Activated CD4-positive, alpha-beta T cell treated with anti-CD3 and anti-CD28 coated beads, Interleukin-2, amount 10 ng/mL, durations not matched to agents 7 days and 5 days (primary cell): Measurements from ENCODE around the gene SH3RF3. TPM values are rescaled to one million over a fixed set of nuclear protein-coding genes. Genes with fewer than 3 reads are reported as not detected.

Source experiments
- CTCF ChIA-PET: fragments of 350-600 bp; sonication (Branson Sonifier 250); formaldehyde crosslinking; loops from one replicate; lab custom pipeline; 2021; ENCODE audit warnings: antibody characterized with exemption; lab: Charles Lee
- POLR2A ChIA-PET: fragments of 350-600 bp; sonication (Branson Sonifier 250); formaldehyde crosslinking; loops from one replicate; lab custom pipeline; 2021; ENCODE audit warnings: antibody characterized with exemption; lab: Charles Lee
- DNase-seq: peaks from one replicate; pipeline ENCODE4 v3.0.0-alpha.2; 2020
- H3K27ac Mint-ChIP-seq: one replicate; pipeline ENCODE4 v1.8.0; 2021; ENCODE audit warnings: mild to moderate bottlenecking, moderate library complexity, mixed read lengths
- H3K27me3 Mint-ChIP-seq: one replicate; pipeline ENCODE4 v1.8.0; 2021; ENCODE audit warnings: mixed read lengths
- H3K36me3 Mint-ChIP-seq: one replicate; pipeline ENCODE4 v1.8.0; 2021; ENCODE audit warnings: low read depth, mixed read lengths
- H3K4me1 Mint-ChIP-seq: one replicate; pipeline ENCODE4 v1.8.0; 2021; ENCODE audit warnings: mixed read lengths
- H3K4me3 Mint-ChIP-seq: one replicate; pipeline ENCODE4 v1.8.0; 2021; ENCODE audit warnings: mild to moderate bottlenecking, moderate library complexity, mixed read lengths
- H3K9me3 Mint-ChIP-seq: one replicate; pipeline ENCODE4 v1.8.0; 2021; ENCODE audit warnings: mixed read lengths
- total RNA-seq, 2 experiments: library from RNA; stranded (reverse); gene quantifications; one replicate each; pipeline ENCODE4 v1.2.3, GENCODE V29; 2021

SH3RF3 gene
- total RNA-seq, 2 experiments from 2014 or later, result 0.08 to 0.17 TPM

GRCh38 chr2:109123586-109124201 is 5.3 kb upstream of the SH3RF3 start:
- POLR2A ChIA-PET, result no interaction called here
- Mint-ChIP-seq H3K27ac (no peak overlapping the region), H3K4me1 (peaks cover 19% of the 10 kb centered on the region), H3K9me3 (no peaks in the 10 kb centered on the region), H3K27me3 (peaks cover 25% of the 10 kb centered on the region), H3K36me3 (no peaks in the 10 kb centered on the region), H3K4me3 (no peak overlapping the region)
- no peak for DNase-seq
- CTCF ChIA-PET, result no interaction called here

GRCh38 chr2:109124982-109125592 is 3.9 kb upstream of the SH3RF3 start:
- DNase-seq, result no peak
- peaks cover 21% of the 10 kb centered on the region for H3K4me1 Mint-ChIP-seq
- H3K4me3 Mint-ChIP-seq, result no peak overlapping the region
- H3K27me3 Mint-ChIP-seq, result peaks cover 31% of the 10 kb centered on the region
- ChIA-PET POLR2A (no interaction called here), CTCF (no interaction called here)
- H3K36me3 Mint-ChIP-seq, result no peaks in the 10 kb centered on the region
- H3K27ac Mint-ChIP-seq, result no peak overlapping the region
- no peaks in the 10 kb centered on the region for H3K9me3 Mint-ChIP-seq

GRCh38 chr2:109125593-109126500 is 3.2 kb upstream of the SH3RF3 start:
- Mint-ChIP-seq H3K9me3 (no peaks in the 10 kb centered on the region), H3K4me3 (no peak overlapping the region), H3K27me3 (peaks cover 38% of the 10 kb centered on the region), H3K36me3 (no peaks in the 10 kb centered on the region), H3K27ac (no peak overlapping the region), H3K4me1 (peaks cover 24% of the 10 kb centered on the region)
- POLR2A ChIA-PET, result no interaction called here
- CTCF ChIA-PET, result interaction anchor here (0.5 to 0.6 kb wide), 2 partner anchors 43 to 217 kb away, joined by 3 read pairs; no protein-coding TSS in a partner anchor
- no peak for DNase-seq

- H3K36me3 Mint-ChIP-seq, result no peaks in the 10 kb centered on the region
- POLR2A ChIA-PET, result no interaction called here
- no peaks in the 10 kb centered on the region for H3K9me3 Mint-ChIP-seq
- no peak for DNase-seq
- no peak overlapping the region for H3K27ac Mint-ChIP-seq
- no peak overlapping the region for H3K4me3 Mint-ChIP-seq
- H3K4me1 Mint-ChIP-seq, result peaks cover 24% of the 10 kb centered on the region
- CTCF ChIA-PET, result interaction anchor here (0.5 to 0.6 kb wide), 2 partner anchors 44 to 217 kb away, joined by 3 read pairs; no protein-coding TSS in a partner anchor
- H3K27me3 Mint-ChIP-seq, result peaks cover 43% of the 10 kb centered on the region
Measured at GRCh38 chr2:109126501-109126860, 2.5 kb upstream of the SH3RF3 start.

GRCh38 chr2:109127556-109127955 is 1.4 kb upstream of the SH3RF3 start:
- Mint-ChIP-seq H3K4me1 (peaks cover 24% of the 10 kb centered on the region), H3K36me3 (no peaks in the 10 kb centered on the region), H3K27ac (no peak overlapping the region), H3K4me3 (peak overlapping the region; percentile 63), H3K9me3 (no peaks in the 10 kb centered on the region), H3K27me3 (peaks cover 48% of the 10 kb centered on the region)
- no peak for DNase-seq
- ChIA-PET POLR2A (no interaction called here), CTCF (interaction anchor here (0.7 to 1.0 kb wide), 2 partner anchors 21 to 383 kb away, joined by 3 read pairs; no protein-coding TSS in a partner anchor)

GRCh38 chr2:109128048-109128615 is 873 bp upstream of the SH3RF3 start:
- H3K9me3 Mint-ChIP-seq, result no peaks in the 10 kb centered on the region
- H3K4me1 Mint-ChIP-seq, result peaks cover 24% of the 10 kb centered on the region
- DNase-seq, result peak; percentile 52
- H3K4me3 Mint-ChIP-seq, result peak overlapping the region; percentile 74
- no peaks in the 10 kb centered on the region for H3K36me3 Mint-ChIP-seq
- ChIA-PET CTCF (interaction anchor here (0.6 to 1.3 kb wide), 6 partner anchors 21 to 615 kb away, joined by 3 to 6 read pairs (median 3); no protein-coding TSS in a partner anchor), POLR2A (interaction anchor here (0.6 kb wide), 1 partner anchor 130 kb away, joined by 3 read pairs; no protein-coding TSS in a partner anchor)
- H3K27ac Mint-ChIP-seq, result no peak overlapping the region
- H3K27me3 Mint-ChIP-seq, result peaks cover 52% of the 10 kb centered on the region

GRCh38 chr2:109129356-109129920 is 433 bp downstream of the SH3RF3 start:
- H3K4me3 Mint-ChIP-seq, result no peak overlapping the region
- ChIA-PET CTCF (interaction anchor here (1.1 to 1.3 kb wide), 3 partner anchors 134 to 381 kb away, joined by 3 to 6 read pairs (median 3); no protein-coding TSS in a partner anchor), POLR2A (no interaction called here)
- no peak overlapping the region for H3K27ac Mint-ChIP-seq
- DNase-seq, result no peak
- H3K9me3 Mint-ChIP-seq, result no peaks in the 10 kb centered on the region
- peaks cover 24% of the 10 kb centered on the region for H3K4me1 Mint-ChIP-seq
- H3K36me3 Mint-ChIP-seq, result no peaks in the 10 kb centered on the region
- H3K27me3 Mint-ChIP-seq, result peaks cover 59% of the 10 kb centered on the region

- no peak for DNase-seq
- Mint-ChIP-seq H3K27ac (peak overlapping the region; percentile 73), H3K27me3 (peaks cover 62% of the 10 kb centered on the region), H3K36me3 (no peaks in the 10 kb centered on the region), H3K4me1 (peaks cover 24% of the 10 kb centered on the region), H3K9me3 (no peaks in the 10 kb centered on the region), H3K4me3 (peak overlapping the region; percentile 59)
- POLR2A ChIA-PET, result no interaction called here
- CTCF ChIA-PET, result interaction anchor here (1.2 kb wide), 1 partner anchor 133 kb away, joined by 3 read pairs; no protein-coding TSS in a partner anchor
Measured at GRCh38 chr2:109129921-109130722, 1.1 kb downstream of the SH3RF3 start.

- CTCF ChIA-PET, result interaction anchor here (1.2 kb wide), 1 partner anchor 133 kb away, joined by 3 read pairs; no protein-coding TSS in a partner anchor
- no peak for DNase-seq
- Mint-ChIP-seq H3K36me3 (no peaks in the 10 kb centered on the region), H3K4me1 (peaks cover 21% of the 10 kb centered on the region), H3K27ac (no peak overlapping the region), H3K4me3 (no peak overlapping the region), H3K27me3 (peaks cover 64% of the 10 kb centered on the region), H3K9me3 (no peaks in the 10 kb centered on the region)
- POLR2A ChIA-PET, result no interaction called here
Measured at GRCh38 chr2:109130723-109130995, 1.7 kb downstream of the SH3RF3 start.

GRCh38 chr2:109131777-109132176 is 2.8 kb downstream of the SH3RF3 start:
- POLR2A ChIA-PET, result no interaction called here
- H3K36me3 Mint-ChIP-seq, result no peaks in the 10 kb centered on the region
- H3K4me3 Mint-ChIP-seq, result no peak overlapping the region
- no peak for DNase-seq
- CTCF ChIA-PET, result interaction anchor here (0.7 to 1.1 kb wide), 2 partner anchors 10 to 378 kb away, joined by 3 read pairs; no protein-coding TSS in a partner anchor
- peaks cover 63% of the 10 kb centered on the region for H3K27me3 Mint-ChIP-seq
- no peak overlapping the region for H3K27ac Mint-ChIP-seq
- no peaks in the 10 kb centered on the region for H3K9me3 Mint-ChIP-seq
- peaks cover 13% of the 10 kb centered on the region for H3K4me1 Mint-ChIP-seq

- no peak overlapping the region for H3K27ac Mint-ChIP-seq
- no peak for DNase-seq
- H3K9me3 Mint-ChIP-seq, result no peaks in the 10 kb centered on the region
- POLR2A ChIA-PET, result no interaction called here
- CTCF ChIA-PET, result interaction anchor here (0.7 to 1.1 kb wide), 2 partner anchors 298 to 377 kb away, joined by 3 read pairs; no protein-coding TSS in a partner anchor
- peaks cover 66% of the 10 kb centered on the region for H3K27me3 Mint-ChIP-seq
- peaks cover 9% of the 10 kb centered on the region for H3K4me1 Mint-ChIP-seq
- no peaks in the 10 kb centered on the region for H3K36me3 Mint-ChIP-seq
- no peak overlapping the region for H3K4me3 Mint-ChIP-seq
Measured at GRCh38 chr2:109132626-109133025, 3.6 kb downstream of the SH3RF3 start.
